Coronary artery (tissue), 2 donors: ENCODE measurements around the gene BRINP3.

Experiments
- DNase-seq: peaks from one replicate; pipeline ENCODE4 v3.0.0-alpha.2; 2017; ENCODE audit warnings: low spot score
- H3K27ac ChIP-seq, 2 donors: fragments of 200-600 bp; sonication (generic); one replicate each; pipeline ENCODE4 v1.5.1; 2016 to 2019
- H3K4me3 ChIP-seq: fragments of 200-600 bp; sonication (generic); 2 replicates; pipeline ENCODE4 v1.5.1; 2016; ENCODE audit warnings: mild to moderate bottlenecking, moderate library complexity
- TF ChIP-seq, protein P1 (sequence below): fragments of 200-600 bp; sonication (generic); IDR thresholded peaks from one replicate; pipeline ENCODE4 v1.5.1; 2019; ENCODE audit warnings: antibody characterized with exemption

Gene BRINP3

DNA sequence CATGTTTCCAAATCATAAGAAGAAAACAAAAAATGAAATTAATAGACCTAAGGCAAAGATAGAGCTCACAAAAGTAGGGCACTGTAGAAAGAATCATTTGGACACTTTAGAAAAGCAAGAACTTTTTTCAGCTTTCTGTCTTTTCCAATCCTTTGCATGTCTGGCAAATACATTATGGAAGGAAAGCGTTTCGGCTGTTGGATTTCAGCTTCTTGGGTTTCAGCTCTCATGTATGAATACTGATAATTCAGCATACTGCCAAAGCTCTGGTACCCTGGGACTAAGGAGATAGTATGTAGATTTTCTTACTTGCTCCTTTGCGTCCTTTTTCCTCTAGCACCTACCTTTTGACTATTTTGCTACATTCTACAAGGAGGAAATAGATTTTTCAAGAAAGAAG, 375.9 kb downstream of the BRINP3 start:
- Histone ChIP-seq H3K27ac (no peak overlapping the region), H3K4me3 (no peak overlapping the region)
- TF ChIP-seq, protein P1, sequence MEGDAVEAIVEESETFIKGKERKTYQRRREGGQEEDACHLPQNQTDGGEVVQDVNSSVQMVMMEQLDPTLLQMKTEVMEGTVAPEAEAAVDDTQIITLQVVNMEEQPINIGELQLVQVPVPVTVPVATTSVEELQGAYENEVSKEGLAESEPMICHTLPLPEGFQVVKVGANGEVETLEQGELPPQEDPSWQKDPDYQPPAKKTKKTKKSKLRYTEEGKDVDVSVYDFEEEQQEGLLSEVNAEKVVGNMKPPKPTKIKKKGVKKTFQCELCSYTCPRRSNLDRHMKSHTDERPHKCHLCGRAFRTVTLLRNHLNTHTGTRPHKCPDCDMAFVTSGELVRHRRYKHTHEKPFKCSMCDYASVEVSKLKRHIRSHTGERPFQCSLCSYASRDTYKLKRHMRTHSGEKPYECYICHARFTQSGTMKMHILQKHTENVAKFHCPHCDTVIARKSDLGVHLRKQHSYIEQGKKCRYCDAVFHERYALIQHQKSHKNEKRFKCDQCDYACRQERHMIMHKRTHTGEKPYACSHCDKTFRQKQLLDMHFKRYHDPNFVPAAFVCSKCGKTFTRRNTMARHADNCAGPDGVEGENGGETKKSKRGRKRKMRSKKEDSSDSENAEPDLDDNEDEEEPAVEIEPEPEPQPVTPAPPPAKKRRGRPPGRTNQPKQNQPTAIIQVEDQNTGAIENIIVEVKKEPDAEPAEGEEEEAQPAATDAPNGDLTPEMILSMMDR = no peak
- DNase-seq = no peak

GRCh38 chr1:190098756-190099155, 378.9 kb downstream of the BRINP3 start:
- Histone ChIP-seq H3K27ac (no peak overlapping the region), H3K4me3 (no peak overlapping the region)
- DNase-seq = no peak
- TF ChIP-seq, protein P1 = no peak

GRCh38 chr1:190098107-190098506, 379.6 kb downstream of the BRINP3 start:
- Histone ChIP-seq H3K4me3 (no peak overlapping the region), H3K27ac (no peak overlapping the region)
- TF ChIP-seq, protein P1 = no peak
- DNase-seq = no peak

DNA sequence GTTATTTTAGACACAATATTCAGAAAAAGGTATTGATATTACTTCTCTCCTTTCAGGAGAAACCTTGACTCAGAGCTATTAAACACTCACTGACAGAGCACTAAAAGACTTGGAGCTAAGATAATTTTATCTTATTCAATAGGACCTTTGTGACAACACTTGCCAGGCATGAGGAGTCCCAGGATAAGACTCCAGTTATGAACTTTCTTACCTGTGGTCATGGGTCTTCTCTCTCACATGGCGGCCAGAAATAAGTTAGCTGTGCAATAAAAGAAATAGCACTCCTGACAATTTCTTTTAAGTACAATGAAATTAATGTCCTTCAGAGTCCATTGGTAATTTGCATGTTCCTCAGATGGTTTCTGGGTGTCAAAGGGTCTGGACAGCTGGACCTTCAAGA, 382.1 kb downstream of the BRINP3 start:
- TF ChIP-seq, protein P1 = no peak
- DNase-seq = no peak
- no peak overlapping the region for H3K27ac ChIP-seq
- H3K4me3 ChIP-seq = no peak overlapping the region

DNA sequence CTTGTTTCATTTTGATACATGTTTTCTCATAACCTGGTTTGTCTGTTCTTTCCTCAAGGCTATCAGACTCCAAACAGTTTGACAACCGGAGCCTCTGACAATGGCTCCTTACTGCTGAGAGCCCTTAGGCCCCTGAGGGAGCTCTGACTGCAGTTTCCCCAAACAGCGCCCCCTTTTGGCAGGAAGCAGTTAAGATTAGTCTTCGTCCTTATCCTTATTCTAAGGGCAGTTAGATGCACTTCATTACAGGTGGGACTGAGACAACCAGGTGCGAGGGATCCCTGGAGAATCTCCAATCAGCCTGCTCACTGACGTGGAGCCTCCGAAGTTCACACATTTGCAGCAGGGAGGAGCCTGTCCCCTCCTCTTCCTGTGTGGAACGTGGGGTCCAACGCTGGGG, 393.1 kb downstream of the BRINP3 start:
- Histone ChIP-seq H3K27ac (no peak overlapping the region), H3K4me3 (no peak overlapping the region)
- no peak for DNase-seq
- TF ChIP-seq, protein P1 = no peak

- Histone ChIP-seq H3K27ac (no peak overlapping the region), H3K4me3 (no peak overlapping the region)
- no peak for DNase-seq
- TF ChIP-seq, protein P1 = no peak
Observed at GRCh38 chr1:190068304-190068703, 409.4 kb downstream of the BRINP3 start.

DNA sequence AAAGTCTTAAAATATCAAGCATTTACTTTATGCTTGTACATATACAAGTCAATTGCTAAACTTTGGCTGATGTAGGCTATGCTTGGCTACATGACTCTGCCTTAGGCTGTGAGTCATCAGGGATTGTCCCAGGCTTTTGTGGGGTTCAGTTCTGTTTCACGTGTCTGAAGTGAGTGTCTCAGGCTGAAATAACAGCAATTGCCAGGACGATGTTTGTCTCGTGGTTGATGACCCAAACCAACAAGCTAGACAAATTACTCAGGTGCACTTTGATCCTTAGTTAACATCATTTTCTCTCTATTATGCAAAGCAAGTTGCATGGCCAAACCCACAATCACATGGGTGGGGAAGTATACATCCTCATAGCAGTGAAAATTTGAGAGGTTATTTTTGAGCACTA, 410.1 kb downstream of the BRINP3 start:
- TF ChIP-seq, protein P1 = no peak
- DNase-seq = no peak
- Histone ChIP-seq H3K4me3 (no peak overlapping the region), H3K27ac (no peak overlapping the region)
